Activated T-helper 9 cell treated with anti-CD3 and anti-CD28 coated beads, Interleukin-2, amount 50 U/mL, for 16 hours (primary cell): Measurements from ENCODE around the gene ZNFX1.

Experiments used
- DNase-seq: peaks from one replicate; pipeline ENCODE4 v3.0.0-alpha.2; 2020; ENCODE audit warnings: low read depth

Gene ZNFX1

DNA sequence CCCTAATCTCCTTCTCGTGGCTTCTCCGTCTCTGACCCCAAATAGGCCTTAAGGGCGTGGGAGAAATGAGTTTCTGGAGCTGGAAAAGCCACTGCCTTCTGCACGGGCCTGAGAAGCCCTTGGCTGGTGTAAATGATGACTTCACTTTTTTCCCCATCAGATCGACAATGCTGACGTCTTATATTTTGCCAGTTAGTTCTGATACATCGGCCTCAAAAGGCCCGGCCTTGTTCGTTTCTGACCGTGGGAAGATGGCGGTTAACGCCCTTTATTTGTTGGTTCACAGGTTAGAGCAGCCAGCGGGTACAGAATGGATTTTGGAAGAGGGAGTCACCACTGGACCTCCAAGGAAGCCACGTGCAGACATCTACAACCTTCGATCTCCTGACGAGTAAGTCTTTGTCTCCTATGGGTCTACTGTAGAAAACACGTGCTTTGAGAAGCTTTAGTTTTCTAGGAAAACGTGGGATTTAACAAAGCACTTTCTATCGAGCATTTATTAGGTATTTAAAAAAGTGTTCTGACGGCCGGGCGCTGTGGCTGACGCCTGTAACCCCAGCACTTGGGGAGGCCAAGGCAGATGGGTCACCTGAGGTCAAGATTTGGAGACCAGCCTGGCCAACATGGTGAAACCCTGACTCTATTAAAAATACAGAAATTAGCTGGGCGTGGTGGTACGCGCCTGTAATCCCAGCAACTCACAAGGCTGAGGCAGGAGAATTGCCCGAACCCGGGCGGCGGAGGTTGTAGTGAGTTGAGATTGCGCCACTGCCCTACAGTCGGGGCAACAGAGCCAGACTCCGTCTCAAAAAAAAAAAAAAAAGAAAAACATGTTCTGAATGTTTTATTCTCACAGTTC lies 1.2 kb upstream of the ZNFX1 start:
- DNase-seq = peak; percentile 17

GRCh38 chr20:49277786-49278035 lies 146 bp downstream of the ZNFX1 start:
- no peak for DNase-seq

DNA sequence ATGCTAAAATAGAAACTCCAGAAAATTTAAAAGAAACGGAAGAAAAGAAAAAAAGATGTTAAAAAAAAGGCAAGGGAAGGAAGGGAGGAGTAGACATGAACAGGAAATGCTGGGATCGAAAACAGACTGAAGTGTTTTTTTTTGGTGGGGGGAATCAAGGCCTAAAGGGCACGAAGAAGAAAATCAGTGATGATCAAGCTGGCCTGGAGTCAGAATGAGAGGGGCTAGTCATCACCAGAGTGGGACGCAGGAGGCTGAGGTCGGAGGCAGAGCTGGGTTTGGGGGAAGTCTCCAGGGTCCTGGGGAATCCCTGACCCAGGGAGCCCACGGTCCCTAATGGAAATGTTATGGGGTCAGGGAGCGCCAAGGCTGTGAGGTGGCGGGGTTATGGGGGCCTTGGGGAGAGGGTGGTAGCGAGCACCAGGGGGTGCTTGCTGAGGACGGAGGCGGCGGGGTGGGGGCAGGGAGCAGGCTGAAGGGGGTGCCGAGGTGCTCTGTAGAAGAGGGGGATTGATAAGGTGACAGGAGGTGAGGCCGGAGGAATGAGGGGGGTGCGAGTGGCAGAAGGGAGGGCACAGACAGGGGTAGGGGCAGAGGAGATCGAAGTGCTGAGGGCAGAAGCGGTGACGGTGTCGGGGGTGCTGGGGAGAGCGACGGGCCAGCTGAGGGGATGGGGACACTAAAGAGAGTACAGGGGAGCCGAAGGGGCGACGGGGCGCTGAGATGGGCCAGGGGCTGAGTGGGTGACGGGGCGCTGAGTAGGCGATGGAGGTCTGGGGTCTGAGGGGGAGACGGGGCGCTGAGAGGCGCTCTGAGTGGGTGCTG lies 684 bp downstream of the ZNFX1 start:
- DNase-seq = peak; percentile 49

- DNase-seq = peak; percentile 33
These were observed 1.5 kb downstream of the ZNFX1 start for GRCh38 chr20:49276161-49276960.

GRCh38 chr20:49275636-49276035 lies 2.2 kb downstream of the ZNFX1 start:
- no peak for DNase-seq

GRCh38 chr20:49275216-49275615 lies 2.6 kb downstream of the ZNFX1 start:
- no peak for DNase-seq

DNA sequence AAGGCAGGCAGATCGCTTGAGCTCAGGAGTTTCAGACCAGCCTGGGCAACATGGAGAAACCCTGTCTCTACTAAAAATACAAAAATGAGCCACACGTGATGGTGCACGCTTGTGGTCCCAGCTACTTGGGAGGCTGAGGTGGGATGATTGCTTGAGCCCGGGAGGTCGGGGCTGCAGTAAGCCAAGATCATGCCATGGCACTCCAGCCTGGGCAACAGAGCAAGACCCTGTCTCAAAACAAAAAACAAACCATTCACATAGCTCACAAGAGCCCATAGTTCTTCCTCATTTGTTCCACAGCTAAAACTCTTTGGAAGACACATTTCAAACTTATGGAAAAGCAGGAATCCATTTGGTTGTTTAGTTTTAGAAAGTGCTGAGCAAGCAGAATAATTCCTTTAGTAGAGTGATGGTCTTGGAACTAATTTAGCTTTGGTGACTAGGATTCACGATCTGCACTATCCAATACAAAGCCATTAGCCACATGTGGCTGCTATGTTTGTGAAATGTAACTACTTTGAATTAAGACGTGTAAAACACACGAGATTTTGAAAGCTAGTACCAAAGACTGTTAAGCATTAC lies 4.1 kb downstream of the ZNFX1 start:
- no peak for DNase-seq

DNA sequence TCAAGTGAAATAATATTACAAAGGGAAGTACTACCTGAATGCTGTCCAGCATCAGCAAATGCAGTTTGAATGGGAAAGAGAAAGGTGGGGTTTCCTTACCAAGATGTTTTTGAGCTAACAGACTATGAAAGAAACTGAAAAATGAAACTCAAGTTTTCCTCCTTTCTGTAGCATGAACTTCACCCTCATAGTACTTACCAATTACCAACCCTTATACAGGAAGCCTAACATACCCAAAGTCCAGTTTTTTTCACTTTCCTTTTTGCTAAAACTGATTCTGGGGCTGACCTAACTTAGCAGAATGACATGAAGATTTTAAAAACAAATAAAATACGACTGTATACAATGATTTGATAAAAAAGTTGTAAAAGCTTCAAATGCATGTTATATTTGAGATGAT lies 5.2 kb downstream of the ZNFX1 start:
- no peak for DNase-seq

- DNase-seq = no peak
These were observed 7.1 kb downstream of the ZNFX1 start for GRCh38 chr20:49270736-49271135.

DNA sequence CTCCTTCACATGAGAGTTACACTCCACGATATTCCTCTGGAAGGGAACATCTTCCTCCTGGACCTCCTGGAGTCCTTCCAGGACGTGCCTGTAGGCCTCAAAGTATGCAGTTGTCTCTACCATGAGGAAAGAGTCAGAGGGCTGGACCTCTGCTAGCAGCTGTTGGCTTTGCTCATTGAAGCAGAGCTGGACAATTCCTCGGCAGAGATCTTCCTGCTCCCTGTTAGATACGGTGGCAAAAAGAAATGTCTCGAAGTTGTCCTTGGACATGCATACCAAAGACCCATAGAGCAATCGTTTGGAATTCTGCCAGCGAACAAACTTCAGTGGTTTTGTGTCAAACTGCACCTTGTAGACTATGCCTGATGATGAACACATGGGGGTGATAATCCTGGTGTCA lies 7.7 kb downstream of the ZNFX1 start:
- no peak for DNase-seq

- no peak for DNase-seq
These were observed 9.1 kb downstream of the ZNFX1 start for GRCh38 chr20:49268600-49269365.

GRCh38 chr20:49267327-49267726 lies 10.5 kb downstream of the ZNFX1 start:
- no peak for DNase-seq

GRCh38 chr20:49262444-49262843 lies 15.4 kb downstream of the ZNFX1 start:
- DNase-seq = no peak

GRCh38 chr20:49261173-49261572 lies 16.7 kb downstream of the ZNFX1 start:
- DNase-seq = no peak

DNA sequence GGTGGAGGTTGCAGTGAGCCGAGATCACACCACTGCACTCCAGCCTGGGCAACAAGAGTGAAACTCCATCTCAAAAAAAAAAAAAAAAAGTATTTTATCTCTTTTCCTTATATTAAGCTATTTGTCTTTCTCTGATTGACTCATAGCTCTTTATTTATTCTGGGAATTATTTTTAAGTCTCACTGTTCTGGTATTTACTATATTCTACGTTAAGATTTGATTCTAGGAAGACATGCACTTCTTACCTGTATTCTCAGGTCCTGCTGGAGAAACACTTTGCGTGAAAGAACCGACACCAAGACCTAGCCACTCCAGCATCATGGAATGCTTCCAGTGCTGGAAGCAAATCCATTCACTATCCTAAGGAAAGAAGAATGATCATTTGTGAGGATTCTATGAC lies 17.6 kb downstream of the ZNFX1 start:
- no peak for DNase-seq

DNA sequence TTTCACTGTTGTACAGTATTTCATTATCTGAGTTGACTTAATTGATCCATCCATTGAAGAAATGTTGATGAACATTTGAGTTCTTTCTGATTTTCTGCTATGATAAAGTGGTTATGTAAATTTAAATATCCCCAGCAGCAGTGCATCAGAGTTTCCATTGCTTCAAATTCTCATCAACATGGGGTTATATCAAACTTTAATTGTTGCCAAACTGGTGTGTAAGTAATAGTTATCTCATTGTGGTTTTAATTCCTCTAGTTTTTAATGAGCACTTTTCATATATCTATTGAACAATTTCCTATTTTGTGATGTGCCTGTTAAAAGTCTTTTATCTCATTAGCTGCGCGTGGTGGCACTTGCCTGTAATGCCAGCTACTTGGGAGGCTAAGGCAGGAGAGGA lies 18.1 kb downstream of the ZNFX1 start:
- no peak for DNase-seq

- no peak for DNase-seq
These were observed 18.6 kb downstream of the ZNFX1 start for GRCh38 chr20:49259284-49259683.

DNA sequence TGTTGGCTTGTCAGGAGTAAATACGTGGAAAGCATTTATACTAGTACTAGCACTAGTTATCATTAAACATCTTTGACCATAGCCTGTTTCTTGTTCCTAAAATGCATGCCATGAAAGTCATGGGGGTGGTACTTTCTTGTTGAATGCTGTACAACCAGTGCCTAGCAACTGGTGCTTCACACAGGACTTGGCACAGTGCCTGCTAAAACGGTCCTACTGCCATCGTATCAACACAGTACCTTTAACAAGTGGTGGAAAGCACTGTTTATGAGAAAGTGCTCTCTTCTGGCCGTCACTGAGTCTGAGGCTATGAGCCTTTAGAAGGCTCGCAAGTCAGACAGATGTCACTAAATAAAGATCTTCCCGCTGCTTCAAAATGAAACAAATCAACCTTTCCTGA lies 21.6 kb downstream of the ZNFX1 start:
- no peak for DNase-seq

DNA sequence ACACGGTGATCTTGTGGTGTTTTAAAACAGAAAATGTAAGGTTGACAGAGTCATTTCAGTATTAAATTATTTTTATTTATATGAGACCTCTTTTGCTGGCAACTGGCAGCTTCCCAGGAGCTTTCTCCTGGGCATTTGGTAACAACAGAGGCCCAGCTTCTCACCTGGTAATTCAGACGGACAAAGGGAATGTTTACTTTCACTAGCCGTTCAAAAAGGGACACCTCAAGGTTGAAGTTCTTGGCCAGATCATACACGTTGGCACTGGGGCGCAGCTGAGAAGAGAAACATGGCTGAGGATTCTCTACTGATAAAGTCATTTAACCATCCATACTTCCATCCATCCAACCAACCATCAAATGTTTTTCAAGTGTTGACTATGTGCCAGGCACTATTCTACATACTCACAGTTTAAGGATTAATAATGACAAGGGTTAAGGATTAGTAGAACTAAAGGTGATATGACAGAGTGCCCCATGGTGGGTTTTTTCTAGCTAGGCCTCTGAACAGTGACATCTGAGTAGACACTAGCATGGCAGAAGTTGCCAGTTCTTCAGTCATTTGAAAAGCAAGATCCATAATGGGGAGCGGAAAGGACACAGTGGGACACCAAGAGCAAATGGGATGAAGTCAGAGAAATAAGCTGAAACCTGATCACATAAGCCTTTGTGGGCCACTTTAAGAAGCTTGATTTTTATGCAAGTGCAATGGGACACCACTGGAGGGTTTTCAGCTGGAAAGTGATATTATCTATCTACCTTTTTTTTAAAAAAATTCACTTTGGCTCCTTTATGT lies 25.1 kb downstream of the ZNFX1 start:
- no peak for DNase-seq

DNA sequence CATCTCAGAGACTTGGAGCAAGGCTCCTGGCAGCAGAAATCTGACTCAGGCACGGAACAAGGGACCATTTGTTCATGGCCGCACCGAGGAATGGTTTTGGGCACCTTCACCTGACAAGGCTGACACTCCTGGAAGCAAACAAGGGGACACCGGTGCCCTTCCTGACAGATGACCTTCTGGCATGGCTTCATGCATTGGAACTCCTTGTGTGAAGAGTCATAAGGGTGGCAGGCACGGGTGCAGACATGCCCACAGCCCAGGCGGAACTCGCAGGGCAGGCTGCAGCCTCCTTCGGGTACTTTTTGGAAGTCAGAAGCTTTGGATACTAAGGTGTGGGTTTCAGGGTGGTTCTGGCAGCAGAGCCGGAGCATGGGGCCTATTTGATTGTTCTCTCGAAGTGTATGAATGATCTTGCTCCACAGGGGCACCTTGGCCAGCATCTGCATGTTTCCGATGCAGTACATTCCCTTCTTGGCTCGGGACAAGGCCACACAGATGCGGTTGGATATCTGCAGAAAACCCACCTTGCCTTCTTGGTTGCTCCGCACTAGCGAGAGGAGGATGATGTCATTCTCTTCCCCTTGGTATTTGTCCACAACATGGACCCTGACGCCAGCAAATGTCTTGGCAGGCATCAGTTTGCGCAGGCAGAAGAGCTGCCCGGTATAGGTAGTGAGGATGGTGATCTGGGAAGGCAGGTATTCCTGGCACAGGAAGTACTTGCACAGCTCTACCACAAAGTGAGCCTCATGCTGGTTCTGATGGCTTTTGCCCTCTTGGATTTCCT lies 28.8 kb downstream of the ZNFX1 start:
- DNase-seq = no peak
